AG08395 (cell line): ENCODE results near the gene SCFD1.
"Not testable (repeated sequence)": the region's sequence is repeated elsewhere in the genome, so short reads cannot be mapped to it uniquely, and the experiment has no call there.

Experiments used
- DNase-seq: peaks from one replicate; pipeline ENCODE4 v3.0.0; 2012; ENCODE audit warnings: mixed read lengths, low spot score

SCFD1 gene, protein sequence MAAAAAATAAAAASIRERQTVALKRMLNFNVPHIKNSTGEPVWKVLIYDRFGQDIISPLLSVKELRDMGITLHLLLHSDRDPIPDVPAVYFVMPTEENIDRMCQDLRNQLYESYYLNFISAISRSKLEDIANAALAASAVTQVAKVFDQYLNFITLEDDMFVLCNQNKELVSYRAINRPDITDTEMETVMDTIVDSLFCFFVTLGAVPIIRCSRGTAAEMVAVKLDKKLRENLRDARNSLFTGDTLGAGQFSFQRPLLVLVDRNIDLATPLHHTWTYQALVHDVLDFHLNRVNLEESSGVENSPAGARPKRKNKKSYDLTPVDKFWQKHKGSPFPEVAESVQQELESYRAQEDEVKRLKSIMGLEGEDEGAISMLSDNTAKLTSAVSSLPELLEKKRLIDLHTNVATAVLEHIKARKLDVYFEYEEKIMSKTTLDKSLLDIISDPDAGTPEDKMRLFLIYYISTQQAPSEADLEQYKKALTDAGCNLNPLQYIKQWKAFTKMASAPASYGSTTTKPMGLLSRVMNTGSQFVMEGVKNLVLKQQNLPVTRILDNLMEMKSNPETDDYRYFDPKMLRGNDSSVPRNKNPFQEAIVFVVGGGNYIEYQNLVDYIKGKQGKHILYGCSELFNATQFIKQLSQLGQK

DNA sequence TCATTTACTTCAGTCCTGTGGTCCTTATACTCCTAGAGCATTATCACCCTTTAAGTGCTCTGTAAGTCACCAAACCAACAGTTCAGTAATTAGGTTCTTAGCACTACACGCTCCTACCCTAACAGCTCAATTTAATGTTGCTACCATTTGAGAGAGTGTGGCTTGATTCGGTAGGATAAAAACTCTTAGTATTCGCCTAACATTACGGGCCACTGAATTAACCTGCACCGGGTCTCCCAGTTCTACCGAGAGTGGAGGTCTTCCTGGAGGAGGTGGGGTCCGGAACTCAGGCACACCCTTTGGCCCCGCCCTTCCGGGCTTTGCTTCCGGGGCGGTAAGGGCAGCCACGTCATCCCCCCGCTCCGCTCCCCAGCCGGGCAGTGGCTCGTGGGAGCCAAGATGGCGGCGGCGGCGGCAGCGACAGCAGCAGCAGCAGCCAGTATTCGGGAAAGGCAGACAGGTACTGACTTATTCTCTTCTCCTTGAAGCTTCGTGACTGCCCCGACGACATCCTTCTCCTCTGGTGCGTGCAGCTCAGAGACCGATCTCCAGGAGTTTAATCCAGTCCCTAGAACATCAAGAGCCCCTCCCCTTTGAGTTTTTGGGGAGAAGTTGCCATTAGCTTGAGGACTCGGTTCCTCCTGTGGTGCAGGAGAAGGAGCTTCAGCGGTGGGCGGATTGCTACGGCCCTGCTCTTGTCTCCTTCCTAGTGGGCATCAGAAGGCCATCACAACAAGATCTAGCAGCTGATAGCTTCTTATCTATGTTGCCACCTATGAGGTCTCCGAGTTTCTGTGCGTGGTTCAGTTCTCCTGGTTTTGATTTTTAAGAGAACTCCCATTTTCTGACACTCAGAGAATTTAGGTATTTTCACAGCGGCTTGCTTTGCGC, at the start of gene SCFD1:
Gene SCFD1, plus strand, starts transcription at position 380 of the 891 bp plus-strand sequence. Its CDS starts 20 bp downstream, at position 400.
- DNase-seq: peak; percentile 93

DNA sequence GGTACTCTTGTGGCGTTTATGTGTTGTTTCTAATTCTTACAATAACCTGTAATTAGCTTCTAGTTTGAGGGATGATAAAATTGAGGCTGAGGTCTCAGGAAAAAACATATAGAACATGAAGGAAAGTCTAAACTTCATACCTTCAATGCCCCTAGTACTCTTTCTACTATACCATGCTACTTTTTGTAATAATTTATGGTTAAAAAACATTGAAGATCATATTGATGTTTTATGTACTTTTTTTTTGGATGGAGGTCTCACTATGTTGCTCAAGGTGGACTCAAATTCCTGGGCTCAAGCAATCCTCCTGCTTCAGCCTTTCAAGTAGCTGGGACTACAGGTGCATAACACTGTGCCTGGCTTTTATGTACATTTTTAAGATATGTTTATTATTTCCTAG, 49.3 kb upstream of the SCFD1 start:
- no peak for DNase-seq

DNA sequence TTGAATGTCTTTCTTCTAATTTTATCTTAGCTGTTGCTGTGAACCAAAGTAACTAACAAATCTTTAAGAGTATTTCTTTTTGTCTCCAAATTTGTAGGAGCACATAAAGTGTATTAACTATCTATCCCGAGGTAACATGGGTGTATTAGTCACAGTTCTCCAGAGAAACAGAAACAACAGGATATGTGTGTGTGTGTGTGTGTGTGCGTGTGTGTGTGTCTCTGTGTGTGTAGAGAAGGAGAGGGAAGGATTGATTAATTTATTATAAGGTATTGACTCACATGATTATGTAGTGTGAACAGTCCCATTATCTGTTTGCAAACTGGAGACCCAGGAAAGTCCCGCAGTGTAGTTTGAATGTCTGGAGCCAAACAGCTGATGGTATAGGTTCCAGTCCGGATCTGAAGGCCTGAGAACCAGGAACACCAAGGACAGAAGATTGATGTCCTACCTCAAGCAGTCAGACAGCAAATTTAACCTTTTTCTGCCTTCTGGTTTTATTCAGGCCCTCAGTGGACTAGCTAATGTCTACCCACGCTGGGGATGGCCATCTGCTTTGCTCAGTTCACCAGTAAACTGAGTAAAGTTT, 48.8 kb upstream of the SCFD1 start:
- no peak for DNase-seq

DNA sequence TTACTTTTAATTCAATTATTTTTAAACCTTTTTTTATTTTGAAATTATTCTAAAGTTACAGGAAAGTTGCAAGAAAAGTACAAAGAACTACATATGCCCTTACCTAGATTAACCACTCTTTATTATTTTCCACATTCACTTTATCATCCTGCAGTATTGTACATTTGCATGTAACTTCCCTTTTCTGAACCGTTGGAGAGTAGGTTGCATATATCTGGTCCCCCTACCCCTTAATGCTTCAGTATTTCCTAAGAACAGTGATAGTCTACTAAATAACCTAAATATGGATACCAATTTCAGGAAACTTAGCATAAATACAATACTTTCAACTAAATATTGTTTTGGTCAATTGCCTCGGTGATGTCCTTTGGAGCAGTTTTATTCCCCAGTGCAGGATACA, 48.2 kb upstream of the SCFD1 start:
- DNase-seq: no peak

DNA sequence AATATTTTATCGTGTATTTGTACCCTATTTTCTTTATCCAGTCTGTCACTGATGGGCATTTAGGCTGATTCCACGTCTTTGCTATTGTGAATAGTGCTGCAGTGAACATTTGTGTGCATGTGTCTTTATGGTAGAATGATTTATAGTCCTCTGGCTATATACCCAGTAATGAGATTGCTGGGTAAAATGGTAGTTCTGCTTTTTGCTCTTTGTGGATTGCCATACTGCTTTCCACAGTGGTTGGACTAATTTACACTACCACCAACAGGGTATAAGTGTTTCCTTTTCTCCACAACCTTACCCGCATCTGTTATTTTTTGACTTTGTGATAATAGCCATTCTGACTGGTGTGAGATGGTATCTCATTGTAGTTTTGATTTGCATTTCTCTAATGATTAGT, 47.3 kb upstream of the SCFD1 start:
- not testable (repeated sequence) for DNase-seq

DNA sequence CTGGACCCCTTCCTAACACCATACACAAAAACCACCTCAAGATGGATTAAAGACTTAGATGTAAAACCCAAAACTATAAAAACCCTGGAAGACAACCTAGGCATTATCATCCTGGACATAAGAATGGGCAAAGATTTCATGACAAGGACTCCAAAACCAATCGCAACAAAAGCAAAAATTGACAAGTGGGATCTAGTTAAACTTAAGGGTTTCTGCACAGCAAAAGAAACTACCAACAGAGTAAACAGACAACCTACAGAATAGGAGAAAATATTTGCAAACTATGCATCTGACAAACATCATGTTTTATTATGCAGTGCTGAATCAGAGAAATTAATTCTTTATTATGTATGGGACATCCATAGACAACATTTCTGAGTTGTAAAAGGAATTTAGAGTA, 45.8 kb upstream of the SCFD1 start:
- DNase-seq: not testable (repeated sequence)

DNA sequence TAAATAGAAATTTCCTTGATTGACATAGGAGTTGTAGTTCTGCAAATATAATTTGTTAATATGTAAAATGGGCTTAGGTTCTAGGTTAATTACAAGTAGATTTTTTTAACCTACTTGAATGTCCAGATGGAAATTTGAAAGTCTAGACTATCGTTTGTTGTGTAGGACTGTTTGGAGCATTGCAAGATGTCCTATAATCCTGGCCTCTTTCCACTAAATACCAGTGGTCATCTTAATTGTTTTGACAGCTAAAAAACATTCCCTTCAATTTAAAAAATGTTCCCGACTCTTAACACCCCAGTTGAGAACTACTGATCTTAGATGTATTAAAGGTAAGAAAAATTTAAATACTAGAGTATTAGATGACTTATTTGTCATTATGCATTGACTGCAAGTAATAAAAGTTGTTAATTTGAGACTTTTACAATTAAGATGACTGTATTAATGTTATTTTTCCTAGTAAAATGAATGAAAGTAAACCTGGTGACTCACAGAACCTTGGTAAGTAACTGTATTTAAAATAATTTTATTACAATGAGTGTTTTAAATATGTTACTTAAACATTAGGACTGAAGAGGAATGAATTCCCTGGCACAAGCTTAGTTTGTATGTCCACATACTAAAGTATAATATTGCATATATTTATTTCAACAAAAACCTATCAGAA, 41.4 kb upstream of the SCFD1 start:
- DNase-seq: peak; percentile 21

DNA sequence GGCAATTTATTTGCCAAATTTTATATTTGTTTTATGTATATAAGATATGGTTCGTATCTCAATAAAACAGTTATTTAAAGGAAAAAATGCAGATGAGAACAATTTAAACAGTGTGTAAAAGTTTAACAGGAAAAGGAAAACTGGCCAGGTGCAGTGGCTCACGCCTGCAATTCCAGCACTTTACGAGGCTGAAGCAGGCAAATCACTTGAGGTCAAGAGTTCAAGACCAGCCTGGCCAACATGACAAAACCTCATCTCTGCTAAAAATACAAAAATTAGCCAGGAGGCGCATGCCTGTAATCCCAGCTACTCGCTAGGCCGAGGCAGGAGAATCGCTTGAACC, 40.9 kb upstream of the SCFD1 start:
- DNase-seq: no peak

DNA sequence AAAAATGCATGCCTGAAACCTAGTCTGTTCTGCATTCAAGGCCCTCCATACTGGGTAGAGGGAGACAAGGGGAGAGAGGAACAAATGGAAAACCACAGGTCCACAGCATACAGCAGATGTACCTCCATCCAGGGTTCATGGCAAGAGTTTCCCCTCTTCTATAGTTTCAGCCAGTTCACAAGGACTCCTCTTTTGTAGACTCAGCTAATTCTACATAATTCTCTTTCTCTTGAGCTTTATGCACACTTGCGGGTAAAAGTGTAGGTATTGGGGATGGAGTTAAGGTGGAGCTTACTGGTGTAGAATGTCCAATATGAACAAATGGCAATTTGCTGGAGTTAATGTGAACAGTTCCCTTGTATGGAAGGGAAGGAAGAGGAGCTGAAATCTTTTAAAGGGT, 39.7 kb upstream of the SCFD1 start:
- no peak for DNase-seq

DNA sequence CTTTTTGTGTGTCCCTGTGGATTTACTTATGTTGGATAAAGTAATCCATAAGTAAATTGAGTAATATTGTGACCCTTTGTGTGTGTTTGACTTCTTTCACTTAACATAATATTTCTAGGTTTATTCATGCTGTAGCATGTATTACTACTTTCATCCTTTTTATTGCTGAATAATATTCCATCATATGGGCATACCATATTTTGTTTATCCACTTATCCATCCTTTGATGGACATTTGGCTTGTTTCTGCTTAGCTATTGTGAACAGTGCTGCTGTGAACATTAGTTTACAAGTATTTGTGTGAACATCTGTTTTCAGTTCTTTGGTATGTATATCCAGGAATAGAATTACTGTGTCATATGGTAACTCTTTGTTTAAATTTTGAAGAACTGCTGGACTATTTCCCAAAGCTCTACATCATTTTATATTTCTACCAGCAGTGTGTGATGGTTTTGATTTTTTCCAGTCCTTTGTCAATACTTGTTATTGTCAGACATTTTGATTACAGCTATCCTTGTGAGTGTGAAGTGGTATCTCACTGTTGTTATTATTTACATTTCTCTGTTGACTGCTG, 38.0 kb upstream of the SCFD1 start:
- DNase-seq: no peak

DNA sequence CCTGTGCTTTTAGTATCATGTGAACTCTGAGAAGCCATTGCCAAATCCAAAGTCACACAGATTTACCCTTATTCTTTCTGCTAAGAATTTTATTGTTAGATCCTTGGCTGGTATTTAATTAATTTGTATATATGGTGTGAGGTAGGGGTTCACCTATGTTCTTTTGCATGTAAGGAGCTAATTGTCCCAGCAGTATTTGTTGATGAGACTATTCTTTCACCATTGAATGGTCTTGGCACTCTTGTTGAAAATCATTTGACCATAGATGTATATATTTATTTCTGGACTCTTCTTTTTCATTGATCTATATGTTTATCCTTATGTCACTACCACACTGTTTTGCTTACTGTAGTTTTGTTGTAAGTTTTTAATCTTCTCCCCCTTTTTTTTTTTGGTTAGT, 36.9 kb upstream of the SCFD1 start:
- DNase-seq: no peak

DNA sequence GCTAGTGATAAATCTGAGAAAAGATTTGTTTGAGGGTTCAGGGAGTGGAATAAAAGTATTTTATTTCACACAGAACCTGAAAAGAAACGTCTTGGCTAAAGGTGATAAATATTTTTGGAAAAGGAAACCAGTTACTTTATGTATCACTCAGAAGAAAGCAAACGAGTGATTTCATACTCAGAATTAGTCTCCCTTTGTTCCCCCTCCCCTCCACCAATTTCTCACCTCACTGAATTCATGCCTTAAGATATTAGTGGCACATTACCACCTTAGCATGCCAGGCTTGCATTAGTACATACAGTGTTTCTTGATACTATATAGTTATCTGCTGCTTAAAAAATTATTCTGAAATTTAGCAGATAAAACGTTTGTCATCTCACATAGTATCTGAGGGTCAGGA, 35.0 kb upstream of the SCFD1 start:
- DNase-seq: no peak

DNA sequence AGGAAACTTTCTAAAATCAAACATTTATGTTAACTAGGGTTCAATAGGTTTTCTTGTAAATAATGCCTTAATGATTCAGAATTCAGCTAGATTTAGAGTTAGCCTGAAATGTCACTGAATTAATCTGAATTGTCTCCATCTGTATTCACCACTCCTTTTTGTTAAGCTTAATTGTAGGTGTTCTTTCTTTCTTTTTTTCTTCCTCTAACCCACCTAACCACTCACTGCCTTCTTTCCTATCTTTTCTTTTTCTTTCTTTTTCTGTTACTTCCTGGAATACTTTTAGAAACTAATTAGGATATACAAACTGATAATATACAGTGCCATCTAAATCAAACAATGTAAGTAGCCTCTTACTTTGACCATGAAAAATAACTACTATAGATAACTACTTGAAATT, 33.2 kb upstream of the SCFD1 start:
- no peak for DNase-seq

DNA sequence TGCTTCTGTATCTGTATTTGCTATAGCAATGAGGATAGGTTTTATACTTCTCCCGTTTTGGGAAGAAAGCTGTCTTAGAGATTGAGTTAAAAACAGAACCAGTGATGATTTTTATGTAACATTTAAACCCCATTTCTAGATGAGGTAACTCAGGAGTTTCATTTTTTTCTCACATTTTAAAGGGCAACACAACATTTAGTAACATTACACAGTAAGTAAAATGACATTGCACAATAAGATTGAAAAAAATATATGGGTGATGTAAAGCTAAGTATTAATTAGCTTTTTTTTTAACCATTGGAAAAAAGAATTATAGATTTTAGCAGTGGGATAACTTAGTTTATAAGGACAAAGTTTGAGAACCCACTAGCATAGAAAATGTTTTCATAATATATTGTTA, 25.2 kb upstream of the SCFD1 start:
- no peak for DNase-seq

DNA sequence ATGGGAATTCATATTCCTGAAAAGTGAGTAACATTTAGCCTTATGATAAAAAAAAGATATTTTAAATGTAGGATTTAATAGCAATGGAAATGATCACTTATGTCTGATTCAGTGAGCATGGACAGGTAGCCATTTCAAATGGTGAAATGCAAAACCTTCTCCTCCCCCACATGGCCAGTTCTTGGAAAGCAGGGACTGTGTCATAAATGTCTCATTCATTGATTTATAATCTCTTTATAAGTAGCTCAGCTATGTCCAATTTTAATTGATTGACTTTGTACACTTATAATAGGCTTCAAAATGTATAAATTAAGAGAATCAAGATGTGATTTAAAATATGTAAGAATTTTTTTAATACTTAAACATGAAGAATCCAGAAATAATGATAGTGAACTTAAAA, 24.6 kb upstream of the SCFD1 start:
- DNase-seq: no peak

DNA sequence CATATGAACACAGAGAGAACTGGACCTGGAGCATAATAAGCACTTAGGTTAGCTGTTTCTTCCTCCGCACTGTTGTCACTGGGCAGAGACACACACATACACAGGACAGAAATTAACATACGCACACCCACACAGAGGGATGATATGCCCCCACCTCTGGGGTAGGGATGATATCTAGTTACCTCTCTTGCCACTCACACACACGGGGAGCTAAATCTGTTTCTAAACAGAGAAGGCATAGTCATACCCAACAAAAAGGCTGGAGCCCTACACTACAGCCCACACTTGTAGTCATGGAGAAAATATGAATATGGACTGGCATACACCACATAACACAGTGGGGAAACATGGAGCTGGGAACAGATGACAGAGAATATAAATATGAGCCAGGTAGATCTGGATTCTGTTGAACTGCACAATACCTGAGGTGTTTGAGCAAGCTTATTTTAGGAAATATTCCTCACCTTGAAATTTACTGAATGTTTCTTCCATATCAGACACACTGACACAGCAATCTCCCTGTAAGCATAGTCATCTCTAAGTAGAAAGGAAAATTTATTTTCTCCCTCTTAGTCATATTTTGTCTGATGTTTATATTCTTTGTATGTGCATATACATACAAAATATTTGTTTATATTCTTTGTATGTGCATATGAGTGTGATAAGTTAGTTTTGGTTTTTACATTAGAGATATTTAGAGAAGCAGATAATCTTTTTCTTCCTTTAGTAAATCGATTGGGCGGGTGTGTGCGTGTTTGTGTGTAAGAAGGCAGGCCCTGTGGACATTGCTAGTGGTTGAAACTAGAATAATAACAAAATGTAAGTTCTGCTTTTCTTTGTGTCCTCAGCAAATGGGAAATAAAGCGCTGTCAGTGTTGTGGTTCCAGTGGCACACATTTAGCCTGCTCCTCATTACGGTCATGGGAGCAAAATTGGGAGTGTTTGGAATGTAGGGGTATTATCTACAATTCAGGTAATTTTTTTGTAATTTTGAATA, 20.9 kb upstream of the SCFD1 start:
- DNase-seq: no peak

DNA sequence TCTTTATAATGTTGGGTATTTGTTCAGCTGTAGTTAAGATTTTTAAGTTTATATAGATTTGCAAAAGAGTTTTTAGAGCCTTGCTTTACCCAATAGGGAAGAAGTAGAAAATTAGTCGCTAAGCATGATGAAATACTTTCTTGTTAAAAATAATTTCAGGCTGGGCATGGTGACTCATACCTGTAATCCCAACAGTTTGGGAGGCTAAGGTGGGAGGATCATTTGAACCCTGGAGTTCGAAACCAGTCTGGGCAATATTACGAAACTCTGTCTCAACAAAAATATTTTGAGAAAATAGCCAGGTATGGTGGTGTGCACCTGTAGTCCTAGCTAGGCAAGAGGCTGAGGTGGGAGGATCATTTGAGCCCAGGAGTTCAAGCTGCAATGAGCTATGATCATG, 18.7 kb upstream of the SCFD1 start:
- no peak for DNase-seq

DNA sequence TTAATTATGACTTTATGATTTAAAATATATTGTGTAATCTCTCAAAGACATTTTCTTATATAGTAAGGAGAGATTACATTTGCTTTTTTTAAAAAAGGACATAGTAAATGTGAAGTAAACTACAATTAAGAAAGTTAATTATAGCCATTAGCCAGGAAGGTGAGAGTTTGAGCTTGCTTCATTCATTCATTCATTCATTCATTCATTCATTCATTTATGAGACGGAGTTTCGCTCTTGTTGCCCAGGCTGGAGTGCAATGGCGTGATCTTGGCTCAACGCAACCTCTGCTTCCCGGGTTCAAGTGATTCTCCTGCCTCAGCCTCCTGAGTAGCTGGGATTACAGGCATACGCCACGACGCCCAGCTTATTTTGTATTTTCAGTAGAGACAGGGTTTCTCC, 17.4 kb upstream of the SCFD1 start:
- not testable (repeated sequence) for DNase-seq

DNA sequence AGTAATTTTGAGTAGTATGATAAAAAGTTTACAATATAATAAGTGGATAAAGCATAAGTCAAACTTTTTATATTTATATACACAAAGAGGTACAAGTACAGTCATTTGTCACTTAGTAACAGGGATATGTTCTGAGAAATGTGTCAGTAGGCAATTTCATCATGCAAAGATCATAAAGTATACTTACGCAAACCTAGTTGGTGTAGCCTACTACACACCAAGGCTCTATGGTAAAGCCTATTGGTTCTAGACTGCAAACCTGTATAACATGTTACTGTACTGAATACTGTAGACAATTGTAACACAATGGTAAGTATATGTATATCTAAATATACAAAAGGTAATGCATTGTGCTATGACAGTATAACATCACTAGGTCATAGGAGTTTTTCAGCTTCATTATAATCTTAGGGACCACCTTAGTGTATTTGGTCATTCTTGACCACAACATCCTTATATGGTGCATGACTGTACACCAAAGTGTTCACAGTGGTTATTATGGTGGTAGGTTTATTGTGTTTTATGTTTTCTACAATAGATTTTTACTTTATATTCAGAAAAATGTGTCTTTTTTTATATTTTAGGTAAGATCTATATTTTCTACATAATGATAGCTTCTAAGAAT, 14.9 kb upstream of the SCFD1 start:
- peak; percentile 8 for DNase-seq

DNA sequence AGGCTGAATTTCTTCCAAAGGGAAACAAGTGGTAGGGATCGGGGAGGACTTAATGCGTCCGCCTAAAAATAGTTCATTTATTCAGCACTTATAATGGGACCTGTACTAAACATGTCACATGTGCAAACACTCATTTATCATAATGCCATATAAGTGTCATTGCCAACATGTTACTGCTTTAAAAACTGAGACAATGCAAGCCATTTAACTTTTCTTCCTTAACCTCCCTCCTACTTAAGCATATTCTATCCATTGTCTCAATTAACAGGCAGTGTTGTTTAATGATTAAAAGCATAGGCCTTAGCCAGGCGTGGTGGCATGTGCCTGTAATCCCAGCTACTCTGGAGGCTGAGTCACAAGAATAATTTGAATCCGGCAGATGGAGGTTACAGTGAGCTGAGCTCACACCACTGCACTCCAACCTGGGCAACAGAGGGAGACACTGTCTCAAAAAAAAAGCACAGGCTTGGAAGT, 13.5 kb upstream of the SCFD1 start:
- no peak for DNase-seq
